ENCODE results near the gene NDOR1.
A peak's percentile ranks its signal among the peaks of the same experiment; 100 is the strongest.

Gene NDOR1

GRCh38 chr9:137245450-137246421 is 40.2 kb downstream of the NDOR1 start:
- DNase-seq = no peak

- no peak for DNase-seq
Measured at GRCh38 chr9:137247135-137247915, 41.8 kb downstream of the NDOR1 start.

GRCh38 chr9:137247916-137248175 is 42.3 kb downstream of the NDOR1 start:
- DNase-seq = no peak

DNA sequence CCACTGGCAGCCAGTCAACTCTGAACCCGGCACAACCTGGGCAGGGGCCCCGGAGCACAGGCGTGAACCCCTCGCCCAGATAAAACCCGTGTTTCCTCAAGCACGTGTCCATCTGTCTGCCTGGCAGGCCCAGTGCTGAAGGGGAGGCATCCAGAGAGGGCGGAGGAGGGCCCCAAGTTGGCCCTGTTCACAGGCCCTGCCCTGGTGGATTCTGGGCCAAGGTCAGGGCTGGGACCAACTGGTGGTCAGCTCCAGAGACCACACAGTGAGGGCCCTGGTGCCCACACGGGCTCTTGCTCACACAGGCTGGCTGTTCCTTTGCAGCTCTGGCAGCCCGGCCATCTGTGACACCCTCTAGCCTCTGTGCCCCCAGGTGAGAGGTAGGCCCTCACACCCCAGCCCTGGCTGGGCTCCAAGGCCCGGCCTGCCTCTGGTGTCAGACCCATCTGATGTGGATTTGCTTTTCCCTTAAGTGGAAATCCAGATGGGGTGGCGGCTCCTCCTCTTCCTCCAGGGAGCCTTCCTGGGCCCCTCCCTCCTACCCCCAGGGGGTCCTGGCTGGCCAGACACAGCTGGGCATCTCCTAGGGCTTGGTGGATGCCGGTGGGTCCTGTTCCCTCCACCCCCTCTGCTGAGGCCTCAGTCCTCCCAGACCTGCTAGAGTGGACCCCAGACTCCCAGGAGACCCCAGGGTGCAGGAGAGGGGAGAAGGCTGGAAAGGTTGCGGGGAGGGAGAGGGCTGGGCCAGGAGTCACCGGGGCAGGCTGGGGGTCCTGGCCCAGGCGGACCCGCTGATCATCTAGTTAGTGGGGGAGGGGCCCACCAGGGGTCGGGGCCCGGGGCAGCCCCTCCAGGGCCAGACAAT is 45.1 kb downstream of the NDOR1 start:
- no peak for DNase-seq

DNA sequence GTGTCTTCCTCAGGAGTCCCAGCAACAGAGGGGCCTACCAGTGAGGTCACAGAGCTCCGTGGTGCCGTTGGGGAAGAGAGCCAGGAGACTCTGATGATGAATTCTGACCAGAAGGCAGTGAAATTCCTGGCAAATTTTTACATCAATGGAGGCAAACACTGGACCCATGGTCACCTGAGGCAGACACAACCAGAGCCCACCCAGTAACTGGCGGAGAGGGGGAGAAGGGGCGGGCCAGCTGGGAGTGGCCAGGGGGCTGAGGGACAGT is 45.6 kb downstream of the NDOR1 start, which contains the start of gene STPG3:
Gene STPG3, plus strand, starts transcription at position 93 of the 268 bp plus-strand sequence. Its CDS starts 1 bp downstream, at position 94.
- DNase-seq = no peak

GRCh38 chr9:137251490-137252268 is 46.2 kb downstream of the NDOR1 start:
- no peak for DNase-seq

DNA sequence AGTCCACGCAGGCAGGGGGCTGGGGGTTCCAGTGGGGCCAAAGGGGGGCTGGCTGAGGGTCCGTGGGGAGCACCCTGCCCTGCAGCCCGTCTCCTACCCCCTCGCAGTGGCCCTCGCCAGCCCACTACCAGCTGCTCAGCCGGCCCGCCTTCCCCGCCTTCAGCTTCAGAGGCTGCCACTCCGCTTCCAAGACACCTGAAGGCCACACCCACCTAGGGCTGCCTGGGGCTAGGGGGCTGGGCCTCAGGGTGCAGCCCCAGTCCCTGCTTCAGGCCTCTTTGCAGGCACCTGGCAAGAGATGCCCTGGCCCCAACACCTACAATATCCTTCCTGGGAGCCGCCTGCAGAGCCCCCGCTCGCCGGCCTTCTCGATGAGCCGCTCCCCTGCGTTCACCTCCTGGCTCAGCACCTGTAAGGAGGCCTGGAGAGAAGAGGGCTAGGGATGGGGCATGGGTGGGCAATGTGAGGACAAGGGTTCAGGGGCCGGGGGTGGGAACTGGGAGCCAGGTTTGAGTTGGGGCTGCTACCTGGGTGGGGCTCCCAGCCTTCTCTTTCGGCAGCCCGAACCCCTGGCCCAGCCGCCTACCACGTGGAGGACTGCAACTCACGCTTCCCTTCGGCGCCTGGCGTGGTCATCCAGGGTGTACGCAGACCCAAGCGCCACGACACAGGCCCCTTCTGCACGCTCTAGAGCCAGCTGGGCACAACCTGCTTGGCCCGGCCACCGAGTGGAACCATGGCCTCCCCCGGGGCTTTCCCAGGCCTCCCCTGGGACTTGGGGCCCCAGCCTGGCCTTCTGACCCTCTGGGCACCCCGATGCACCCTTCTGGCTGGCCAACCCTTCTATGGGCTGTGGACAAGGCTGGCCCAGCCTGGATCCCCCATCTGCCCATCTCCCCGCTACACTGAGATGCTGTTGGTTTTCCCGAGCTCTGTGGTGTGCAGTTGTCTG is 47.3 kb downstream of the NDOR1 start:
- DNase-seq = no peak

DNA sequence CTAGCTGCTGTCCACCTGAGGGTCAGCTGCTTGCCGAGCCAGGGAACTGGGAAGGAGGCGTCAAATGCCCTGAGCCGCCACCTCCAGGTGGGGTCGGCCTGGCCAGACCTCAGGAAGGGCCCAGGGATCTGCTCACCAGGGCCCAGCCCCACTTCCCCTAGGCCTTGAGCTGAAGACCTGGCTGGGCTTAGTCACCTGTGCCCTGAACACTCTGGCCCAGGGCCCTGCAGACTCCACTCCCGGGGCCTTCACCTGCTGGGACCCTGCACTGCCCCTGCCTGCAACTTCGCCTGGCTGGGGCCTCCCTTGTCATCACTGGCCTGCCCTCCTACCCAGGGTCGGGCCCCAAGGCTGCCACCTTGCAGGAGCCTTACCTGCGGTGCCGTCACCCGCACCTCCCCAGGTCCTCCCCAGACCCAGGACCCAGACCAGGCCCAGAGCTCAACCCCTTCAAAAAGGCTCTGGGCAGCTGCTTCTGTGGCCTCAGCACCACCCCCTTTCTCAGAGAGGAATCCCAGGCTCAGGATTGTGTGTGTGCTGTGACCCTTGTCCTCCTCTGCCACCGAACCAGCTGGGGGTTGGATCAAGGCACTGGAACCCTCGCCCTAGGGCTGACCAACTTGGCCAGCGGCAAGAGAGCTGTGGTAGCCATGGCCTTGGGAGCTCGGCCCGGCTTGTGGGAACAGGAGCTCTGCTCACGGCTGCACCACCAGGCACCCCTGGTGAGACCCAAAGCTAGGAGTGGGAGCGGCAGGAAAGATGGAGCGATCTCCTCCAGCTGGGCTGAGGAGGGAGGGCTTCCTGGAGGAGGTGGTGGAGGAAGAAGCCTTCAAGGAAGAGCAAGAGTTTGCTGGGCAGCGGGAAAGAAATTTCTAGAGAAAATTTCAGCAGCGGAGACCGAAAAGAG is 48.5 kb downstream of the NDOR1 start:
- no peak for DNase-seq

- DNase-seq = peak; percentile 92
Measured at GRCh38 chr9:137254624-137255447, 49.3 kb downstream of the NDOR1 start, which contains the start of gene NELFB. Gene NELFB (plus strand): TSS chr9:137255327.

DNA sequence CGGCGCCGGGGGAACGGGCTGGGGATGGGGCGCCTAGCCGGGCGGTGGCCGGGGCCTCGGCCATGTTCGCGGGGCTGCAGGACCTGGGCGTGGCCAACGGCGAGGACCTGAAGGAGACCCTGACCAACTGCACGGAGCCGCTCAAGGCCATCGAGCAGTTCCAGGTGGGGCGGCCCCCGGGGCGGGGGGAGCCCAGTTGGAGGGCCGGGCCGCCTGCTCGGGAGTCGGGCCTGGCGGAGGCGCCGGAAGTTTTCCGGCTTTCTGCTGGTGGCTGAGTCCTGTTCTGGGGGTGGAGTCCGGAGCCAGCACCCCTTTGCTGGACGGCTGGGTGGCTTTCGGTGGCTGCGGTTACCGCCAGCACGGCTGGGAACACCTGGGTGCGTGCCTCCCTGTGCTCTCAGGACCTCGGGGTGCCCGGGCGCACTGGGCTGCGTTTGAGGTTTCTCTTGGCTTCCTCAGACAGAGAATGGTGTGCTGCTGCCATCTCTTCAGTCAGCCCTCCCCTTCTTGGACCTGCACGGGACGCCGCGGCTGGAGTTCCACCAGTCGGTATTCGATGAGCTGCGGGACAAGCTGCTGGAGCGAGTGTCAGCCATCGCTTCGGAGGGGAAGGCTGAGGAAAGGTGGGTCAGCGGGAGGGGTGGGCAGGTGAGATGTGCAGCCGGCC is 50.1 kb downstream of the NDOR1 start:
- peak; percentile 56 for DNase-seq

DNA sequence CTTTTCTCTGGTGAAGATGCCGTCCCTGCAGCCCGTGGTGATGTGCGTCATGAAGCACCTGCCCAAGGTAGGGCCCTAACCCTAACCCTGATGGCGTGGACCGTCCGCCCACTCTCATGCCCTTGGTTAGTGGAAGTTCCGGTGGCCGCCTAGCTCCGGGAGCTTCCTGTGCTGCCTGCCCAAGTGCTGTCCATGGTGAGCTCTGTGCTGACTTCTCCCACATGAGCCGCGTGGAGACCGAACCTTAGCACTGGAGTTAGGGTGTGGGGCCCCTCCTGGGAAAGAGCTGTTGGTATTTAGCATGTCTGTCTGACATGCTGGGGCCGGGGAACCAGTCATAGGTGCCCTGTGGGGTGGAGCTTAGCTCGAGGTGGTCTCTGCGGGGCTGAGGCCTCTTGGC is 50.9 kb downstream of the NDOR1 start:
- no peak for DNase-seq

DNA sequence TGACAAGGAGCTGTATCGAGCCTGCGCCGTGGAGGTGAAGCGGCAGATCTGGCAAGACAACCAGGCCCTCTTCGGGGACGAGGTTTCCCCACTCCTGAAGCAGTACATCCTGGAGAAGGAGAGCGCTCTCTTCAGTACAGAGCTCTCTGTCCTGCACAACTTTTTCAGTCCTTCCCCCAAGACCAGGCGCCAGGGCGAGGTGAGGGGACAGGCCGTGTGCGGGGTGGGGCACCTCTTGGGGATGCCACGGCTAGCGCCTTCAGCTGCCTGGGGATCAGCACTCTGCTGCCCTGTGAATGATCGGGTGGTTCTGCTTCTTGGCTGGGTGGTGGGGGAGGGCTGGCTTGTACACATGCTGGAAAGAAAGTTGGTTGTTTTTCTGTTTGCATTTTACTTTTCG is 51.4 kb downstream of the NDOR1 start:
- peak; percentile 61 for DNase-seq

GRCh38 chr9:137262173-137262908 is 56.8 kb downstream of the NDOR1 start:
- DNase-seq = peak; percentile 29

GRCh38 chr9:137262909-137263285 is 57.4 kb downstream of the NDOR1 start:
- DNase-seq = no peak

- no peak for DNase-seq
Measured at GRCh38 chr9:137263506-137263905, 58.0 kb downstream of the NDOR1 start.

DNA sequence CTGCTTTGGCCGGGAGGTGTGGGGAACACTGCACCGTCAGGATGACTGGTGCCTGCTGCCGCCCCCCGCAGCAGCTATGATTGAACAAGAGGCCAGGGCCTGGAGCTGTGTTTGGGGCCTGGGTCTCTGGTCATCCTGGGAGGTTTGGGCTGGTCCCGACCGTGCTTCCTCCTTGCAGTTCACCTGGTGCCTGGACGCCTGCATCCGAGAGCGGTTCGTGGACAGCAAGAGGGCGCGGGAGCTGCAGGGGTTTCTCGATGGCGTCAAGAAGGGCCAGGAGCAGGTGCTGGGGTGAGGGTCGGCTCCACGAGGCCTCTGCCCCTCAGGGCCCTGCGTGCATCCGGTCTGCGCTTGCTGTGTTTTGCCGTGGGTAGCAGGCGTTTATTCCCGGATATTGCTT is 58.6 kb downstream of the NDOR1 start:
- DNase-seq = no peak

DNA sequence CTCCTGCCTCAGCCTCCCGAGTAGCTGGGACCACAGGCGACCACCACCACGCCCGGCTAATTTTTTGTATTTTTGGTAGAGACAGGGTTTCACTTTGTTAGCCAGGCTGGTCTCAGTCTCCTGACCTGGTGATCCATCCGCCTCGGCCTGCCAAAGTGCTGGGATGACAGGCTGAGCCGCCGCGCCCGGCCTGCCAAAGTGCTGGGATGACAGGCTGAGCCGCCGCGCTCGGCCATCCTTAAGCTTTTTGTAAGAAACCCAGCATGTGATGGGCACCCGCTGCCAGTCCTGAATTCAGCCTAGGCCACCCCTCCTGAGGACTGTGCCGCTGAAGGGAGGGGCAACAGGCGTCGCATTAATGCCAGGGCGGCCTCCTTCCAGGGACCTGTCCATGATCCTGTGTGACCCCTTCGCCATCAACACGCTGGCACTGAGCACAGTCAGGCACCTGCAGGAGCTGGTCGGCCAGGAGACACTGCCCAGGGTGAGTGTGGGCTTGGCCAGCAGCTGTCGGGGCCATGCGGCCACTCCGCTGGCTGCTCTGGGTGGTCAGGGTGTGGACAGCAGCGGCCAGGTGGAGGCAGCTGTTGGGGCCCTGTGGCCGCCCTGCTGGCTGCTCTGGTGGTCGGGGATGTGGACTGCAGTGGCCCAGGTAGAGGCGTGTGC is 60.1 kb downstream of the NDOR1 start:
- no peak for DNase-seq

Data from hematopoietic multipotent progenitor cell treated with erythropoietin and hydrocortisone succinate and interleukin-3 and kit ligand, for 6 days (in vitro differentiated cells).